Gastroesophageal sphincter (tissue), 3 donors: Measurements from ENCODE around the gene KITLG.

Source experiments
- CTCF ChIP-seq, 4 experiments: fragments of 200-600 bp in 2 of 4; fragments of 450-650 bp in 2 of 4; sonication (generic) in 1 of 4; IDR thresholded peaks; one replicate each; pipeline ENCODE4 v1.5.1; 2017 to 2019; ENCODE audit warnings: antibody characterized with exemption in 4 of 4, mild to moderate bottlenecking in 2 of 4, moderate library complexity in 2 of 4
- EP300 ChIP-seq: sonication (generic); formaldehyde crosslinking; IDR thresholded peaks from one replicate; pipeline ENCODE4 v1.6.1; 2017; ENCODE audit warnings: antibody characterized with exemption, mild to moderate bottlenecking
- POLR2AphosphoS5 ChIP-seq: sonication (generic); formaldehyde crosslinking; IDR thresholded peaks from one replicate; pipeline ENCODE4 v1.6.1; 2017; ENCODE audit warnings: antibody characterized with exemption

DNA sequence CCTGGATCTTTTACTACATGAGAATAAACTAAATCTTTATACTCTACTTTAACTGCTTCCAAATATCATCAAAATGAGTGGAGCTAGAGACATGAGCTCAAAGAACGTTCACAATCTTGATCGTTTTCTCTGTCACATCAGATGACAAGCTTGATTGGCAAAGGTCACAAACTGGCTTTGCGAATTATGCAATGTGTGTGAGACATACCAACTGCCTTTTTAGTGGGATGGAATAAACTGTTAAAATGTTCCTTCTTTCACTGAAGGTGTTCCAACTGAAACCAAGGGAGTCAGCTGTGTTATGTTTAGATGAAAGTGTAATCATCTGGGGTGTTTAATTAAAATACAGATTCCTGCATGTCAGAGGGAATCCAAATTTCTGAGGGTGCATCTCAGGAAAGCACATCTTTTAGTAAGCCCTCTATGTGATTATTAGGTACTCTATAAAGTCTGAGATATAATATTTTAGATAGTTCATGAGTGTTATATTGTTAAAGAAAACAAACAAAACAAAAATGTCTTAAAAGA lies 21.9 kb downstream of the KITLG start:
- TF ChIP-seq POLR2AphosphoS5 (no peak), CTCF (IDR thresholded peaks at IDR 0.05) (no peak), EP300 (no peak)
